GM18502 (cell line): ENCODE measurements around the gene WDR93.
"Not testable (repeated sequence)": the region's sequence is repeated elsewhere in the genome, so short reads cannot be mapped to it uniquely, and the experiment has no call there.

Experiments
- ATAC-seq: cut with Tn5 transposase; IDR thresholded peaks from one replicate; pipeline ENCODE4 v1.9.1; 2021; ENCODE audit warnings: mild to moderate bottlenecking; ENCODE audit not compliant: unreplicated experiment, poor library complexity

The WDR93 gene

DNA sequence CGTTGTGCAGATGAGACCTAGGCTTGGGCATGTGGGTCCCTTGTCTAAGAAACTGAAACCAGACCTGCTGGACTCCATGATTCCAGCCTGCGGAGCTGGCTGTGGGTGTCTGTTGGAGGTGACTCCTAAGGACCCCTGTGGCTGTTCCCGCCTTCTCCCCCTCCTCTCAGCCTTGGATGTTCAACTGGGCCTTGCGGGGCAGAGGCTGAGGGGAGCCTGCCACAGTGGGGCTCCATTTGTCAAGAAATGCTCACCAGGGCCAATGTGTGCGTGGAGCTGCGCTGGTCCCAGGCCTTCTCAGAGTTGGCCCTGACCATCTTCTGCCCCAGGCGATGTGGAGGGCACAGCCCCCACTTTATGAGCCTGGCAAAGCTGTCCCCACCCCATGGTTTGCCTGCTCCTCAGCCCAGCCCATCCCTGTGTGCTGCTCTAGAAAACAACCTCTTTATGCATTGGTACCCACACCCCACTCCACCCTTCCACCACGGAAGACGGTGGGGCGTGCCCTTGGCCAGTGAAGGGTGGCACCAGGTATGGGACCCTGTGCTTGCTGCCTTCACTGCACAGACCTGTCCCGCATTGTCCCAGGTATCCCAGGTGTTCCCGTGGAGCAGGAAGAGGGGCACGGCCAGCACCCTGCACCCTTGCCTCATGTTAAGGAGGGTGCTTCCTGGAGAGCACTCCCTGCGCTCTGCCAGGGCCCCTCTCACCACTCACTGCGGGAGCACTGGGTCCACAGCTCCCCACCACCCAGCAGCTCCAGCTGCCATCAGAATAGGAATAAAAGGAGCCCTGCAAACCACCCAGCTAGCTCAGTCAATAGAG, 93.5 kb downstream of the WDR93 start:
- no peak for ATAC-seq

DNA sequence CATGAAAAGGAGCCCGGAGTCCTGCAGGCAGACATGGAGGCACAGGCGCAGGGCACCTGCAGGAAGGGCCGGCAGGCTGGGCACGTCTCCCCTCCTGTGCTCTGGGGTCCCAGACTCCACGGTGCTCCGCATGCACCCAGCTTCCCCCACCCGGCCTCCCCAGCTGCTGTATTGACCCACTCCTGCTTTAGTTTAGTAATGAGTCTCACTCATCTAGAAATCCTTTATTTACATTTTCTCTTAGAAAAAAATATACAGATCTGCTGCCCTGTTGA, 94.0 kb downstream of the WDR93 start:
- ATAC-seq, result no peak

DNA sequence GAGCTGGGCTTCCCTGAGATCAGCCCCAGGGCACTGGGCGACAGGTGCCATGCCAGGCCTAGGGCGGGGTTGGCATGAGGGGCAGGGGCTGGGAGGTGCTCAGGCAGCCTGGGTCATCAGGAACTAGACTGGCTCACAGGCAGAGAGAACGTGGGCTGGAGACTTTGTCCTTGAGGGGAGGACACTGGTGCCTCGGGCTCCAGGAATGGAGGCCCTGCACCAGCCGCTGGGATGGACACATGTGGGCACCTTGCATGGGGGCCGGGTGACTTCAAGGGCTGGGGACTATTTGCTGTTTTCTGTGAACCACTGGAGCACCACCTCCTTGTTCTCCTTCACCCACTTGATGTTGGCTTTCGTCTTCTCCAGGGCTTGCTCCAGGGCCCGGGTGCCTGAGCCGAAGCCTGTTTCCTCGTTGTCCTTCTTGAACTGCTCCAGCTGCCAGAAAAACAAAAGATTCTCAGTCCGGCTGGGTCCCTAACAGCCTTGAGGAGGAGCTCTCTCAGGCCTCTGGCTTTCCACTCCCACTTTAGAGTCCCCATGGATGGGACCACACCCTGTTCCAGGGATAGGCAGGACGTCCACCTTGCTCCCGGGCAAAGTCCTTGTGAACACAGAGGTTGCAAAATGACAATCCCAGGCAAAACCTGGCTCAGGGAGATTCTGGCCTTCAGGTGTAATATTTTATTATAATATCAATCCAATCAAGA, 94.6 kb downstream of the WDR93 start:
- no peak for ATAC-seq

DNA sequence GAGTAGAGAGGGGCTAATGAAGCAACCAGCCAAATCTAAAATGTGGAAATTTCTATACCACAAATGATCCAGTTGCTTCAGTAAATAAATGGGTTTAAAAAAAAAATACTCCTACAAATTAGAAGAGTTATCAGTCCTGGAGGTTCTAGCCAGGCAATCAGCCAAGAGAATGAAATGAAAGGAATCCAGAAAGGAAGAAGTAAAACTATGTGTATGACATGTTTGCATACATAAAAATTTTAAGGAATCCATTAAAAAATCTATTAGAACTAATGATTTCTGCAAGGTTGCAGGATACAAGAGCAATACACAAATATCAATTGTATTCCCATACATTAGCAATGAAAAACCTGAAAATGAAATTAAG, 95.1 kb downstream of the WDR93 start:
- ATAC-seq, result no peak

DNA sequence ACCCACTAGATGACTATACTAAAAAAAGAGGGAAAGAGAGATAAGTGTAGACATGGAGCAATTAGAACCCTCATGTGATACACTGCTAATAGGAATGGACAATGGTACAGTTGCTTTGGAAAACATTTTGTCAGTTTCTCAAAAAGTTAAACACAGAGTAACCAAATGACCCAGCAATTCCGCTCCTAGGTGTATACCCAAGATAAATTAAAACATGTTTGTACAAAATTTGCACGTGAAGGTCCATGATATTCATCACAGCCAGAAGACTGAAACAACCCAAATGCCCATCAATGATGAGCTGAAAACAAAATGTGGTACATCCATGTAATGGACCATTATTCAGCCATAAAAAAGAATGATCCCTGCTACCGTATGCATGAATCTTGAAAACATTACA, 97.3 kb downstream of the WDR93 start:
- ATAC-seq, result no peak

DNA sequence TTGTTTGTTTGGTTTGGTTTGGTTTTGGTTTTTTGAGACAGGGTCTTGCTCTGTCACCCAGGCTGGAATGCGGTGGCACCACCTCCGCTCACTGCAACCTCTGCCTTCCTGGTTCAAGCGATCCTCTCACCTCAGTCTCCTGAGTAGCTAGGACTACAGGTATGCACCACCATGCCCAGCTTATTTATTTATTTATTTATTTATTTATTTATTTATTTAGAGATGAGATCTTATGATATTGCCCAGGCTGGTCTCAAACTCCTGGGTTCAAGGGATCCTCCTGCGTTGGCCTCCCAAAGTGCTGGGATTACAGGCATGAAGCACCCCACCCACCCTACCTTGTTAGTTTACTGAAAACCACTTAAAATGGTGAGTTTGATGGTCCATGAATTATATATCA, 98.0 kb downstream of the WDR93 start:
- ATAC-seq, result not testable (repeated sequence)

DNA sequence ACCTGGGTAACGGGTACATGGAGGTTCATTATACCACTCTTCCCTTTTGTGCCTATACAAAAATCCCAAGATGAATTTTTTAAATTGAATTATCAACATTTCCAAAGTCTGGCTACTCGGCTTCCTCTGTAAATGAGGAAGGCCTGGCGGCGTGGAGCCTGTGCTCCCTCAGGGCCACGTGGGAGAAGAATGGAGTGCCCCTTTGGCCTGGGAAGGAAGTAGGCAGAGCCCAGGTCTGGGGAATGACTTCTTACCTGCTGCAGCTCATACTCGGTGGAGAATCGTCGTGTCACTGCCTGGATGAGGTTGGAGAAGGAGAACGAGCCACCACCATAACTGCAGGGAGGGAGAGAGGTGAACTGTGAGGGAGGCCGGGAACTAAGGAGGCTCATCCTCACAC, 99.6 kb downstream of the WDR93 start:
- ATAC-seq, result no peak

DNA sequence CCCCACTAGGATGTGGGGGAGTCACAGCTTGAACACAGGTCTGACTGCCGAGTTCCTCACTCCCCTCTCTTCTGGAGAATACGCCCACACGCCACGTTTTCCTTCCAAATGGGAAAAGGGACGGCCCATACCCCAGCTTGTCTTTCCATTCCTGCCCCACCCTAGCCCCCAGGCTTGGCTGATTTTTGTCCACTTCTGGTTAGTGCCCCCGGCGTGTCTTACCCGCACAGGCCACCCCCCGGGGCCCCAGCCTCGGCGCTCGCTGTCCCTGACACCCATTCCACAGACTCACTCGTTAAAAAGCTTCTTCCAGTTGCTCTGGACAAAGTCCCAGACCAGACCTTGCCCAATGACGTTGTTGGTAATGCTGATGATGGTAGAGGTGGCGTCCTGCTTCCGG, 100.0 kb downstream of the WDR93 start:
- no peak for ATAC-seq

DNA sequence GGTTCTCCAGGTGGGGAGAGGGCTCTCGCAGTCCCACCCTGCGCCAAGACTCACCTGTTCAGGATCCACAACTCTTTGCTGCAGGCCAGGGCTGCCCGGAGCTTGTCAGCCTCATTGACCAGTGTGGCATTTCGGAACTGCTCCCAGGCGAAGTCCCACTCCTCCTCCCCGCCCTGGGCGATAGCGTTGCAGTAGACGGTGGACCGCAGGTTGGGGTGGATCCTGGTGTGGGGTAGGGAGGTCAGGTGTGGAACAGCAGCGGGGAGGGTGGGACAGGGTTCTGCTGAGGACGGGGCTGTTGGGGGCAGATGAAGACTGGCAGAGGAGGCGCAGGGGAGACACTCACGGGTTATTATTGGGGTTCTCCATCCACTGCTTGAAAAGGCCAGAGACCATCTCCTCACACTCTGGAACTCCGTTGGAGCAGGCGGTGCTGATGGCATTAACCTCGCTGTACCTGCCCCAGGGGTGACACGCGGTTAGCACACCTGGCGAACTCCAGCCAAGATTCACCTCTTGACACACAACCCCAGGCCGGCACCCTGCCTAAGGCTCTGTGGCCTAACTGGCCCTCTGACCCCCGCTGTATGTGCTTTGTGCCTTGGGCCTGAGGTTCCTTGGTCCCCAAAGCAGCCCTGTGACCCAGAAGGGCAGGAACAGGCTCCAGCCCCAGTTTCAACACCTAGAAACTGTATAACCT, 101.6 kb downstream of the WDR93 start:
- ATAC-seq, result no peak
